ENCODE measurements around the gene NLN.
"Not testable (repeated sequence)": the region's sequence is repeated elsewhere in the genome, so short reads cannot be mapped to it uniquely, and the experiment has no call there.

Gene NLN

DNA sequence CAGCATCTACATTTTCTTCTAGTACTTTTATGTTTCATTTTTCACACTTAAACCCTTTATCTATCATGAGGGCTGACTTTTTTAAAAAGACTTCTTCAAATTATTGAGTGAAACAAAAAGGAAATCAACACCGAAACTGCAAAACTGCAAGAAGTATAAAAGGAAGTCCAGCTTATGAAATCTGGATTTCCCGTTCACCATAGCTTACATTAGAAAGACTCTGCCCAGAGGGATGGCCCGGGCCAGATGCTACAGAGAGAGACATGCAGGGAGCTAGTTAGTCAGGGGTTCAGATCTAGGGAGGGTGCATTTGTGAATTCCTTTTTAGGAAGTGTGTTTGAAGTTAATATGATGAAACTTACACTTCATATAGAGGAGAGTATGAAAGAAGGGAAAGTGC is 10.0 kb downstream of the NLN start:
- not testable (repeated sequence) for DNase-seq (ENCODE audit: low spot score)

DNA sequence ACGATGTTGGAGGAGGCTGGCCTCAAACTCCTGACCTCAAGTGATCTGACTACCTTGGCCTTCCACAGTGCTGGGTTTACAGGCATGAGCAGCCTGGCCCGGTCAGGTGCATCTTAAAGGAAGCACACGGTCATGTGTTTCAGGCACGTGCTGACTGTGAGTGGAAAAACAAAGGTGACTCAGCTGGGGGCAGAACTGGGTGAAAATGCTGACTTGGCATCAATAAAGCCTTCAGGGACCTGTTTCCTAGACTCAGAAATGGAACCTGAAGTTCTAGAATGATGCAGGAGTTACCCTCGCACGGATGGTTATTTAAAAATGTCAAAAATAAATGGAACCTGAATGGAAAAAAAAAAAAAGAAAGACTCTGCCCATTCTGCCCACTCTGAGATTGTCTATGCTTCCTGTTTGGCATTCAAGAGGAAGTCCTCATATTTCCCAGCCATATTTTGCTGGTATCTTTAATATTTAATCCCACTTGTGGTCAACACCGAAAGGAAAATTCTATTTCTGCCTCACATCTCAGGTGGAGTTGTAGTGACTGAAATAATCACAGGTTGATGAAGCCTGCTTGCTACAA is 12.3 kb downstream of the NLN start:
- not testable (repeated sequence) for DNase-seq (ENCODE audit: low spot score)

- no peak for DNase-seq (ENCODE audit: low spot score)
Measured at GRCh38 chr5:65734921-65735320, 12.9 kb downstream of the NLN start.

DNA sequence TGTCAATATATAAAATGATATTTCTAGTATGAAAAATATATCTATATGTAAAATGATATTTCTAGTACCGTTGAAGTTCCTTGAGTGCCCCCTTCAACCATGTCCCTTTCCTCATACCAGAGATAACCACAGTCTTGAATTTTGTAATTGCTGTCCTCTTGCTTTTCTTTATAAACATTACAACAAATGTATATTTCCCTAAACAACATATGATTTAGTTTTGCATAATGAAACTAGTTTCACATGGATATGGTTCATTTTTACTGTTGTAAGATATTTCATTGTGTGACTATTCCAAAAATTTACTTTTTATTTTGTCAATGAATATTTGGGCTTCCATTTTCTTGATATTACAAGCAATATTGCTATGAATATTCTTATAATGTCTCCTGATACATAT is 14.0 kb downstream of the NLN start:
- no peak for DNase-seq (ENCODE audit: low spot score)

GRCh38 chr5:65737842-65738241 is 15.8 kb downstream of the NLN start:
- no peak for DNase-seq (ENCODE audit: low spot score)

- DNase-seq (ENCODE audit: low spot score) = no peak
Measured at GRCh38 chr5:65738305-65738704, 16.3 kb downstream of the NLN start.

GRCh38 chr5:65739162-65739561 is 17.2 kb downstream of the NLN start:
- no peak for DNase-seq (ENCODE audit: low spot score)

DNA sequence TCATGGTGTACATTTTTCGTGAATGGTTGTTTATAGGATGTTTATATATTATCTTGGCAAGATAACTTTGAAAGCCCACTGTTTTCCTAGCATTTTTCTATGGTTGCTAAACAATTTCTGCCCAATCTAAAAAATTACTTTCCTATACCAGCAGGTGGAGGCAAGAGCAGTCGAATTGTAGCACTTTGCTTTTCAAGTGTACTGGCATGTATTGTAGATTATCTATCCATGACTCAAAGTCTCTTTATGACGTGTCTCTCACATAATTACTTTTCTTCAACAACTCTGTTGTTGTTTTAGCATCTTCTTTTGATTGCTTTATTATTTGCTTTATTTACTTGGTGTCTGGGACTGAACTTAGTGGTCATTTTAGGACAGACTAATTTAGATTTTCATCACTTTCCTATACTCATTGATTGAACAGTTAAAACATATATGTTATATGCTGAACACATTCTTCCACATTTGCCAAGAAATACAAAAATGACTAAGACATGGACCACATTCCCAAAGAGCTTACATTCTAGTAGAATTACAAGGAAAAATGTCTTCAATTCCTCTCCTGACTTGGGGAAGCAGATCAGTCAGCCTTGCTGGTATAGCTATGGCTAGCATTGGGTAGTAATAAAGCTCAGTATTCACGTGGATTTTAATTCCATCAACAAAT is 20.7 kb downstream of the NLN start:
- DNase-seq (ENCODE audit: low spot score) = peak; percentile 70

- no peak for DNase-seq (ENCODE audit: low spot score)
Measured at GRCh38 chr5:65749221-65749844, 27.3 kb downstream of the NLN start.

- no peak for DNase-seq (ENCODE audit: low spot score)
Measured at GRCh38 chr5:65749956-65750355, 28.0 kb downstream of the NLN start.

- no peak for DNase-seq (ENCODE audit: low spot score)
Measured at GRCh38 chr5:65750938-65751337, 28.9 kb downstream of the NLN start.

DNA sequence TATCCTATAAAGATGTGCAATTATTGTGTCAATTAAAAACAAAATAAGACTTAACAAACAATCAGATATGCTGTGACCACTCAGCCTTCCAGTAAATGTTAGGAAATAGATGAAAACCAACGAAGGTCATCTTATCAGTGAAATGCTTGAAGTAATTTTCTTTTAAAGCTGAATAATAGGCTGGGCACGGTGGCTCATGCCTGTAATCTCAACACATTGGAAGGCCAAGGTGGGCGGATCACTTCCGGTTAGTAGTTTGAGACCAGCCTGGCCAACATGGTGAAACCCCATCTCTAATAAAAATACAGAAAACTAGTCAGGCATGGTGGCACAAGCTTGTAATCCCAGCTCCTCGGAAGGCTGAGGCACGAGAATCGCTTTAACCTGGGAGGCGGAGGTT is 31.2 kb downstream of the NLN start:
- no peak for DNase-seq (ENCODE audit: low spot score)

GRCh38 chr5:65758546-65759144 is 36.6 kb downstream of the NLN start:
- DNase-seq (ENCODE audit: low spot score) = no peak

- DNase-seq (ENCODE audit: low spot score) = peak; percentile 62
Measured at GRCh38 chr5:65760504-65761275, 38.7 kb downstream of the NLN start.

GRCh38 chr5:65762234-65762633 is 40.2 kb downstream of the NLN start:
- no peak for DNase-seq (ENCODE audit: low spot score)

- no peak for DNase-seq (ENCODE audit: low spot score)
Measured at GRCh38 chr5:65765582-65765981, 43.6 kb downstream of the NLN start.

- no peak for DNase-seq (ENCODE audit: low spot score)
Measured at GRCh38 chr5:65766175-65766574, 44.2 kb downstream of the NLN start.

DNA sequence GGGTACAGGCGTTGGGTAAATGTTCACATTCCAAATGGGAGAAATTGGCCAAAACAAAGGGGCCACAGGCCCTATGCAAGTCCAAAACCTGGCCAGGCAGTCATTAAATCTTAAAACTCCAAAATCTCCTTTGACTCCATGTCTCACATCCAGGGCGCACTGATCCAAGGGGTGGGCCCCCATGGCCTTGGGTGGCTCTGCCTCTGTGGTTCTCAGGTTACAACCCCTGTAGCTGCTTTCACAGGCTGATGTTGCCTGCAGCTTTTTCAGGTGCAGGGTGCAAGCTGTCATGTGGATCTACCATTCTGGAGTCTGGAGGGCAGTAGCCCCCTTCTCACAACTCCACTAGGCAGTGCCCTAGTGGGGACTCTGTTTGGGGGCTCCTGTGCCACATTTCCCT is 44.8 kb downstream of the NLN start:
- DNase-seq (ENCODE audit: low spot score) = no peak

GRCh38 chr5:65767565-65767964 is 45.6 kb downstream of the NLN start:
- no peak for DNase-seq (ENCODE audit: low spot score)

- no peak for DNase-seq (ENCODE audit: low spot score)
Measured at GRCh38 chr5:65768723-65769346, 46.8 kb downstream of the NLN start.

GRCh38 chr5:65769539-65769938 is 47.5 kb downstream of the NLN start:
- DNase-seq (ENCODE audit: low spot score) = peak; percentile 74

- DNase-seq (ENCODE audit: low spot score) = no peak
Measured at GRCh38 chr5:65771266-65771665, 49.3 kb downstream of the NLN start.

All from GM03348 (cell line).